ENCODE results near the gene KMT2D. TPM values are rescaled to one million over a fixed set of nuclear protein-coding genes. Genes with fewer than 3 reads are reported as not detected.

Gene KMT2D
- total and polyA plus RNA-seq, 2 of the 8 experiments (the other 6 are each of a cell fraction or from before 2014, with no cell fraction given), result 9.1 to 86.3 TPM

DNA sequence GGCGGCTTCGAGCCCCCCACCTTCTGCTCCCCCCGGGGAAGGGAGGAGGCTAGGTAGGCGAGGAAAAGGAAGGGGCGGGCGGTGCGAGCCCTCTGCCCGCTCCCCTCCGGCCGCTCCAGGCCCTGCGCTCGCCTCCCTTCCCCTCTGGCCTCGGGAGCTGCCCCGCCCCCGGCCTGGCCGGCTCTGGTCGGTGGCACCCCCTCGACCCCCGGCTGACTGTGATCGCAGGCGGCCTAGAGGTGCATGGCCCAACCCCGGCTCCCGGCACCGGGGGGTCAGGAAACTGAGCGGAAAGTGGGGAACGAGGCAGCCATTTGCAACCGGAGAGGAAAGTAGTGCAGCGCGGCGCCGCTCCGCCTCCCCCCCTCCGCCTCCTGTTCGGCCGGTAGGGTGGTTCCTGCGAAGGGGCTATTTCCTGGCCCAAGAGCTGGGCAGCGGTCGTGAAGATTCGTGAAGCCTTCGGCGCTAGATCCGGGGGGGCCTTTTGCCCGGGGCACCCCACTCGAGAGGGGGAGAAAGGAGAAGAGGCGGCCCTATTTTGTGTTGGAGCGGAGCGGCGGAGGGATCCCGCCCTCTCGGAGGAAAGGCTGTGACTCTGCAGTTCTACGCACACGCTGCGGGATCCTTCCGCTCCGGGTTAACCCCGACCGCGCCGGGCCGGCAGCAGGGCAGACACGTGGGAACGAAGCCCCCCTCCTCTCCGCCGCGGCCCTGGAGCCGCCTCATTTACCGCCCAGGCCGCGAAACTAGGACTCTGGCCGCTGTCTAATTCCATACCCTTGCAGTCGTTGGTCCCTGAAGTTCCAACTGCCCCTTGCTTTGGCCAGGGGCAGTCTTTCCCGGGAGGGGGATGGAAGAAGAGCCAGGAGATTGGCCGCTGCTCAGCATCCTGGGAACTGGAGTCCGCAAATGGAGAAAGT, at the start of gene KMT2D (continued):
- TF ChIP-seq, protein P1, sequence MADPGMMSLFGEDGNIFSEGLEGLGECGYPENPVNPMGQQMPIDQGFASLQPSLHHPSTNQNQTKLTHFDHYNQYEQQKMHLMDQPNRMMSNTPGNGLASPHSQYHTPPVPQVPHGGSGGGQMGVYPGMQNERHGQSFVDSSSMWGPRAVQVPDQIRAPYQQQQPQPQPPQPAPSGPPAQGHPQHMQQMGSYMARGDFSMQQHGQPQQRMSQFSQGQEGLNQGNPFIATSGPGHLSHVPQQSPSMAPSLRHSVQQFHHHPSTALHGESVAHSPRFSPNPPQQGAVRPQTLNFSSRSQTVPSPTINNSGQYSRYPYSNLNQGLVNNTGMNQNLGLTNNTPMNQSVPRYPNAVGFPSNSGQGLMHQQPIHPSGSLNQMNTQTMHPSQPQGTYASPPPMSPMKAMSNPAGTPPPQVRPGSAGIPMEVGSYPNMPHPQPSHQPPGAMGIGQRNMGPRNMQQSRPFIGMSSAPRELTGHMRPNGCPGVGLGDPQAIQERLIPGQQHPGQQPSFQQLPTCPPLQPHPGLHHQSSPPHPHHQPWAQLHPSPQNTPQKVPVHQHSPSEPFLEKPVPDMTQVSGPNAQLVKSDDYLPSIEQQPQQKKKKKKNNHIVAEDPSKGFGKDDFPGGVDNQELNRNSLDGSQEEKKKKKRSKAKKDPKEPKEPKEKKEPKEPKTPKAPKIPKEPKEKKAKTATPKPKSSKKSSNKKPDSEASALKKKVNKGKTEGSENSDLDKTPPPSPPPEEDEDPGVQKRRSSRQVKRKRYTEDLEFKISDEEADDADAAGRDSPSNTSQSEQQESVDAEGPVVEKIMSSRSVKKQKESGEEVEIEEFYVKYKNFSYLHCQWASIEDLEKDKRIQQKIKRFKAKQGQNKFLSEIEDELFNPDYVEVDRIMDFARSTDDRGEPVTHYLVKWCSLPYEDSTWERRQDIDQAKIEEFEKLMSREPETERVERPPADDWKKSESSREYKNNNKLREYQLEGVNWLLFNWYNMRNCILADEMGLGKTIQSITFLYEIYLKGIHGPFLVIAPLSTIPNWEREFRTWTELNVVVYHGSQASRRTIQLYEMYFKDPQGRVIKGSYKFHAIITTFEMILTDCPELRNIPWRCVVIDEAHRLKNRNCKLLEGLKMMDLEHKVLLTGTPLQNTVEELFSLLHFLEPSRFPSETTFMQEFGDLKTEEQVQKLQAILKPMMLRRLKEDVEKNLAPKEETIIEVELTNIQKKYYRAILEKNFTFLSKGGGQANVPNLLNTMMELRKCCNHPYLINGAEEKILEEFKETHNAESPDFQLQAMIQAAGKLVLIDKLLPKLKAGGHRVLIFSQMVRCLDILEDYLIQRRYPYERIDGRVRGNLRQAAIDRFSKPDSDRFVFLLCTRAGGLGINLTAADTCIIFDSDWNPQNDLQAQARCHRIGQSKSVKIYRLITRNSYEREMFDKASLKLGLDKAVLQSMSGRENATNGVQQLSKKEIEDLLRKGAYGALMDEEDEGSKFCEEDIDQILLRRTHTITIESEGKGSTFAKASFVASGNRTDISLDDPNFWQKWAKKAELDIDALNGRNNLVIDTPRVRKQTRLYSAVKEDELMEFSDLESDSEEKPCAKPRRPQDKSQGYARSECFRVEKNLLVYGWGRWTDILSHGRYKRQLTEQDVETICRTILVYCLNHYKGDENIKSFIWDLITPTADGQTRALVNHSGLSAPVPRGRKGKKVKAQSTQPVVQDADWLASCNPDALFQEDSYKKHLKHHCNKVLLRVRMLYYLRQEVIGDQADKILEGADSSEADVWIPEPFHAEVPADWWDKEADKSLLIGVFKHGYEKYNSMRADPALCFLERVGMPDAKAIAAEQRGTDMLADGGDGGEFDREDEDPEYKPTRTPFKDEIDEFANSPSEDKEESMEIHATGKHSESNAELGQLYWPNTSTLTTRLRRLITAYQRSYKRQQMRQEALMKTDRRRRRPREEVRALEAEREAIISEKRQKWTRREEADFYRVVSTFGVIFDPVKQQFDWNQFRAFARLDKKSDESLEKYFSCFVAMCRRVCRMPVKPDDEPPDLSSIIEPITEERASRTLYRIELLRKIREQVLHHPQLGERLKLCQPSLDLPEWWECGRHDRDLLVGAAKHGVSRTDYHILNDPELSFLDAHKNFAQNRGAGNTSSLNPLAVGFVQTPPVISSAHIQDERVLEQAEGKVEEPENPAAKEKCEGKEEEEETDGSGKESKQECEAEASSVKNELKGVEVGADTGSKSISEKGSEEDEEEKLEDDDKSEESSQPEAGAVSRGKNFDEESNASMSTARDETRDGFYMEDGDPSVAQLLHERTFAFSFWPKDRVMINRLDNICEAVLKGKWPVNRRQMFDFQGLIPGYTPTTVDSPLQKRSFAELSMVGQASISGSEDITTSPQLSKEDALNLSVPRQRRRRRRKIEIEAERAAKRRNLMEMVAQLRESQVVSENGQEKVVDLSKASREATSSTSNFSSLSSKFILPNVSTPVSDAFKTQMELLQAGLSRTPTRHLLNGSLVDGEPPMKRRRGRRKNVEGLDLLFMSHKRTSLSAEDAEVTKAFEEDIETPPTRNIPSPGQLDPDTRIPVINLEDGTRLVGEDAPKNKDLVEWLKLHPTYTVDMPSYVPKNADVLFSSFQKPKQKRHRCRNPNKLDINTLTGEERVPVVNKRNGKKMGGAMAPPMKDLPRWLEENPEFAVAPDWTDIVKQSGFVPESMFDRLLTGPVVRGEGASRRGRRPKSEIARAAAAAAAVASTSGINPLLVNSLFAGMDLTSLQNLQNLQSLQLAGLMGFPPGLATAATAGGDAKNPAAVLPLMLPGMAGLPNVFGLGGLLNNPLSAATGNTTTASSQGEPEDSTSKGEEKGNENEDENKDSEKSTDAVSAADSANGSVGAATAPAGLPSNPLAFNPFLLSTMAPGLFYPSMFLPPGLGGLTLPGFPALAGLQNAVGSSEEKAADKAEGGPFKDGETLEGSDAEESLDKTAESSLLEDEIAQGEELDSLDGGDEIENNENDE (IDR thresholded peaks at IDR 0.05; ENCODE audit: insufficient replicate concordance, low read length), result no peak
- TF ChIP-seq, protein P2, sequence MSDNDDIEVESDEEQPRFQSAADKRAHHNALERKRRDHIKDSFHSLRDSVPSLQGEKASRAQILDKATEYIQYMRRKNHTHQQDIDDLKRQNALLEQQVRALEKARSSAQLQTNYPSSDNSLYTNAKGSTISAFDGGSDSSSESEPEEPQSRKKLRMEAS (IDR thresholded peaks at IDR 0.05), result peak; percentile 98
- TF ChIP-seq KDM1A (IDR thresholded peaks at IDR 0.05; ENCODE audit: borderline replicate concordance, low read length) (no peak), BCL11A (IDR thresholded peaks at IDR 0.05; ENCODE audit: low read depth in 2 of 2, low read length in 2 of 2) (peak in 1 of 2 experiments; percentile 50), JUND (IDR thresholded peaks at IDR 0.05; ENCODE audit: low read length) (peak; percentile 77), RFX5 (IDR thresholded peaks at IDR 0.05; ENCODE audit: borderline replicate concordance, low read depth, low read length) (no peak), SUZ12 (IDR thresholded peaks at IDR 0.05; ENCODE audit: low read length) (no peak; the same call in 1 of the 2 replicates), CBX8 (IDR thresholded peaks at IDR 0.05; ENCODE audit: borderline replicate concordance, low read depth, low read length) (no peak), PHF8 (conservative IDR thresholded peaks at IDR 0.05; ENCODE audit: low read depth, low read length) (peak; percentile 90)

Data from H1 (cell line).